H9 (cell line): Measurements from ENCODE around the gene OR52B6. TPM values are rescaled to one million over a fixed set of nuclear protein-coding genes. Genes with fewer than 3 reads are reported as not detected.
"Not testable (repeated sequence)": the region's sequence is repeated elsewhere in the genome, so short reads cannot be mapped to it uniquely, and the experiment has no call there.

Experiments used
- DNase-seq: peaks from one replicate; pipeline ENCODE4 v3.0.0-alpha.2; 2017
- H2AFZ ChIP-seq: one replicate; pipeline ENCODE4 v1.6.1; 2013; ENCODE audit warnings: mild to moderate bottlenecking, low read length, control low read depth, moderate library complexity
- H2AK5ac ChIP-seq: 2 replicates; pipeline ENCODE4 v1.6.1; 2013; ENCODE audit warnings: low read length, control low read depth, mixed read lengths; ENCODE audit not compliant: insufficient read length
- H2BK120ac ChIP-seq: one replicate; pipeline ENCODE4 v1.6.1; 2013; ENCODE audit warnings: low read depth, mild to moderate bottlenecking, low read length, control low read depth, inconsistent platforms; ENCODE audit not compliant: poor library complexity, severe bottlenecking
- H2BK12ac ChIP-seq: 2 replicates; pipeline ENCODE4 v1.6.1; 2013; ENCODE audit warnings: low read length, control low read depth, mixed read lengths, low read depth; ENCODE audit not compliant: insufficient read length
- H2BK15ac ChIP-seq: 2 replicates; pipeline ENCODE4 v1.6.1; 2013; ENCODE audit warnings: low read depth, low read length, control low read depth
- H2BK20ac ChIP-seq: one replicate; pipeline ENCODE4 v1.6.1; 2013; ENCODE audit warnings: low read depth, mild to moderate bottlenecking, low read length, control low read depth, inconsistent platforms; ENCODE audit not compliant: poor library complexity, severe bottlenecking
- H2BK5ac ChIP-seq: 2 replicates; pipeline ENCODE4 v1.6.1; 2013; ENCODE audit warnings: low read length, control low read depth, mixed read lengths; ENCODE audit not compliant: insufficient read length
- H3K14ac ChIP-seq: 2 replicates; pipeline ENCODE4 v1.6.1; 2013; ENCODE audit warnings: low read length, control low read depth; ENCODE audit not compliant: insufficient read depth
- H3K18ac ChIP-seq: 2 replicates; pipeline ENCODE4 v1.6.1; 2013; ENCODE audit warnings: low read depth, mild to moderate bottlenecking, mixed read lengths, low read length, control low read depth; ENCODE audit not compliant: insufficient read length
- H3K23ac ChIP-seq: 2 replicates; pipeline ENCODE4 v1.6.1; 2013; ENCODE audit warnings: low read length, control low read depth, mixed read lengths, low read depth; ENCODE audit not compliant: insufficient read length
- H3K23me2 ChIP-seq: 2 replicates; pipeline ENCODE4 v1.6.1; 2013; ENCODE audit warnings: low read depth, mild to moderate bottlenecking, mixed read lengths, low read length, control low read depth; ENCODE audit not compliant: insufficient read length, poor library complexity, severe bottlenecking
- H3K27ac ChIP-seq: 2 replicates; pipeline ENCODE4 v1.5.1; 2013; ENCODE audit warnings: low read length, control low read depth, mixed read lengths, low read depth; ENCODE audit not compliant: insufficient read length
- H3K27me3 ChIP-seq: 2 replicates; pipeline ENCODE4 v1.6.1; 2013; ENCODE audit warnings: low read length, control low read depth, inconsistent platforms; ENCODE audit not compliant: insufficient read depth
- H3K4ac ChIP-seq: 2 replicates; pipeline ENCODE4 v1.6.1; 2013; ENCODE audit warnings: low read depth, mild to moderate bottlenecking, control low read depth, inconsistent platforms, low read length, moderate library complexity
- H3K4me1 ChIP-seq: 2 replicates; pipeline ENCODE4 v1.6.1; 2013; ENCODE audit warnings: low read length, control low read depth, inconsistent platforms; ENCODE audit not compliant: insufficient read depth
- H3K4me2 ChIP-seq: 2 replicates; pipeline ENCODE4 v1.6.1; 2013; ENCODE audit warnings: low read length, control low read depth, mixed read lengths; ENCODE audit not compliant: insufficient read length, insufficient read depth
- H3K56ac ChIP-seq: 2 replicates; pipeline ENCODE4 v1.6.1; 2013; ENCODE audit warnings: low read depth, mild to moderate bottlenecking, mixed read lengths, low read length, control low read depth; ENCODE audit not compliant: insufficient read length
- H3K79me1 ChIP-seq: 2 replicates; pipeline ENCODE4 v1.6.1; 2013; ENCODE audit warnings: low read depth, mild to moderate bottlenecking, moderate library complexity, low read length, control low read depth, inconsistent platforms; ENCODE audit not compliant: insufficient read depth, poor library complexity, severe bottlenecking
- H3K79me2 ChIP-seq: 2 replicates; pipeline ENCODE4 v1.6.1; 2013; ENCODE audit warnings: low read length, control low read depth, inconsistent platforms; ENCODE audit not compliant: insufficient read depth
- H3K9ac ChIP-seq: 2 replicates; pipeline ENCODE4 v1.6.1; 2013; ENCODE audit warnings: low read length, control low read depth, mixed read lengths; ENCODE audit not compliant: insufficient read length; ENCODE audit errors: extremely low read depth
- H3K9me3 ChIP-seq: one replicate; pipeline ENCODE4 v1.6.1; 2013; ENCODE audit warnings: low read depth, low read length, inconsistent platforms; ENCODE audit not compliant: control insufficient read depth
- H3T11ph ChIP-seq: one replicate; pipeline ENCODE4 v1.6.1; 2013; ENCODE audit warnings: mild to moderate bottlenecking, low read length, control low read depth, inconsistent platforms
- H4K20me1 ChIP-seq: one replicate; pipeline ENCODE4 v1.6.1; 2013; ENCODE audit not compliant: control insufficient read depth, insufficient read length, insufficient read depth
- H4K5ac ChIP-seq: 2 replicates; pipeline ENCODE4 v1.6.1; 2013; ENCODE audit warnings: low read depth, mild to moderate bottlenecking, mixed read lengths, low read length, control low read depth; ENCODE audit not compliant: insufficient read length
- H4K8ac ChIP-seq: replicated peaks from 2 replicates; pipeline ENCODE4 v1.6.1; 2013; ENCODE audit warnings: low read length, control low read depth, mixed read lengths, low read depth; ENCODE audit not compliant: insufficient read length
- H4K91ac ChIP-seq: 2 replicates; pipeline ENCODE4 v1.6.1; 2013; ENCODE audit warnings: low read depth, mild to moderate bottlenecking, moderate library complexity, mixed read lengths, low read length, control low read depth; ENCODE audit not compliant: insufficient read length
- H3K27ac Mint-ChIP-seq, 3 experiments: 2 replicates in 2 of 3; 3 replicates in 1 of 3; pipeline ENCODE4 v1.8.0; 2020 to 2021; ENCODE audit warnings: mixed read lengths in 3 of 3, mild to moderate bottlenecking in 1 of 3, moderate library complexity in 1 of 3
- H3K27me3 Mint-ChIP-seq: 2 replicates; pipeline ENCODE4 v1.8.0; 2021; ENCODE audit warnings: low read depth, mild to moderate bottlenecking, moderate library complexity, mixed read lengths
- H3K36me3 Mint-ChIP-seq, 3 experiments: 2 replicates in 2 of 3; 3 replicates in 1 of 3; pipeline ENCODE4 v1.8.0; 2020 to 2021; ENCODE audit warnings: low read depth in 3 of 3, mixed read lengths in 3 of 3; ENCODE audit not compliant: insufficient read depth in 1 of 3
- H3K4me1 Mint-ChIP-seq, 2 experiments: 2 replicates each; pipeline ENCODE4 v1.8.0; 2020; ENCODE audit warnings: mixed read lengths in 2 of 2
- H3K4me3 Mint-ChIP-seq, 2 experiments: 2 replicates in 1 of 2; 3 replicates in 1 of 2; pipeline ENCODE4 v1.8.0; 2020 to 2021; ENCODE audit warnings: mild to moderate bottlenecking in 2 of 2, mixed read lengths in 2 of 2, moderate library complexity in 1 of 2
- H3K9me3 Mint-ChIP-seq, 2 experiments: 2 replicates in 1 of 2; 3 replicates in 1 of 2; pipeline ENCODE4 v1.8.0; 2020; ENCODE audit warnings: mild to moderate bottlenecking in 2 of 2, mixed read lengths in 2 of 2, moderate library complexity in 1 of 2
- WGBS: extraction: QIAGEN DNeasy Blood & Tissue Kit; methylation state at CpG from one replicate; pipeline ENCODE4 v1.1.7; 2013; ENCODE audit warnings: missing lambda C conversion rate, low lambda C conversion rate, mixed read lengths; ENCODE audit not compliant: insufficient read length; ENCODE audit errors: extremely low coverage; 5-methylcytosine and 5-hydroxymethylcytosine counted together
- total RNA-seq: library from RNA; stranded (reverse); gene quantifications from 2 replicates; pipeline ENCODE4 v1.2.1, GENCODE V29; 2021
- TF ChIP-seq, protein P1 (sequence below): fragments of 200-600 bp; sonication (generic); conservative IDR thresholded peaks from 3 replicates; pipeline ENCODE4 v1.8.0; 2021; ENCODE audit warnings: antibody characterized with exemption, mild to moderate bottlenecking

OR52B6 gene
- total RNA-seq, 1 experiment from 2014 or later, result not detected

DNA sequence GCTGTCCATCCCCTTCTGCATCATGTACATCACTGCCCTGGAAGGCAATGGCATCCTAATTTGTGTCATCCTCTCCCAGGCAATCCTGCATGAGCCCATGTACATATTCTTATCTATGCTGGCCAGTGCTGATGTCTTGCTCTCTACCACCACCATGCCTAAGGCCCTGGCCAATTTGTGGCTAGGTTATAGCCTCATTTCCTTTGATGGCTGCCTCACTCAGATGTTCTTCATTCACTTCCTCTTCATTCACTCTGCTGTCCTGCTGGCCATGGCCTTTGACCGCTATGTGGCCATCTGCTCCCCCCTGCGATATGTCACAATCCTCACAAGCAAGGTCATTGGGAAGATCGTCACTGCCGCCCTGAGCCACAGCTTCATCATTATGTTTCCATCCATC lies 337 bp downstream of the OR52B6 start:
- H2AK5ac ChIP-seq, result no peak overlapping the region
- no peaks in the 10 kb centered on the region for H3K79me1 ChIP-seq
- H3K4me1 Mint-ChIP-seq, result no peaks in the 10 kb centered on the region
- WGBS, result no CpG with 5 or more reads among the region's 4 CpGs
- H4K5ac ChIP-seq, result no peak overlapping the region
- H3K27ac Mint-ChIP-seq, result no peak overlapping the region
- H2BK120ac ChIP-seq, result no peak overlapping the region
- no peak overlapping the region for H4K8ac ChIP-seq
- H3T11ph ChIP-seq, result no peak overlapping the region
- H2AFZ ChIP-seq, result no peak overlapping the region
- no peaks in the 10 kb centered on the region for H4K20me1 ChIP-seq
- no peak overlapping the region for H4K91ac ChIP-seq
- DNase-seq, result no peak
- no peak overlapping the region for H3K23ac ChIP-seq
- no peak overlapping the region for H3K18ac ChIP-seq
- no peaks in the 10 kb centered on the region; a peak in 1 of 5 replicates for H3K9me3 Mint-ChIP-seq
- H3K4ac ChIP-seq, result no peak overlapping the region
- H3K4me1 ChIP-seq, result no peaks in the 10 kb centered on the region
- no peak overlapping the region for H2BK15ac ChIP-seq
- no peak overlapping the region for H2BK5ac ChIP-seq
- H3K4me3 Mint-ChIP-seq, result no peak overlapping the region
- H3K27ac ChIP-seq, result no peak overlapping the region
- TF ChIP-seq, protein P1, sequence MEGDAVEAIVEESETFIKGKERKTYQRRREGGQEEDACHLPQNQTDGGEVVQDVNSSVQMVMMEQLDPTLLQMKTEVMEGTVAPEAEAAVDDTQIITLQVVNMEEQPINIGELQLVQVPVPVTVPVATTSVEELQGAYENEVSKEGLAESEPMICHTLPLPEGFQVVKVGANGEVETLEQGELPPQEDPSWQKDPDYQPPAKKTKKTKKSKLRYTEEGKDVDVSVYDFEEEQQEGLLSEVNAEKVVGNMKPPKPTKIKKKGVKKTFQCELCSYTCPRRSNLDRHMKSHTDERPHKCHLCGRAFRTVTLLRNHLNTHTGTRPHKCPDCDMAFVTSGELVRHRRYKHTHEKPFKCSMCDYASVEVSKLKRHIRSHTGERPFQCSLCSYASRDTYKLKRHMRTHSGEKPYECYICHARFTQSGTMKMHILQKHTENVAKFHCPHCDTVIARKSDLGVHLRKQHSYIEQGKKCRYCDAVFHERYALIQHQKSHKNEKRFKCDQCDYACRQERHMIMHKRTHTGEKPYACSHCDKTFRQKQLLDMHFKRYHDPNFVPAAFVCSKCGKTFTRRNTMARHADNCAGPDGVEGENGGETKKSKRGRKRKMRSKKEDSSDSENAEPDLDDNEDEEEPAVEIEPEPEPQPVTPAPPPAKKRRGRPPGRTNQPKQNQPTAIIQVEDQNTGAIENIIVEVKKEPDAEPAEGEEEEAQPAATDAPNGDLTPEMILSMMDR, result no peak
- no peak overlapping the region for H3K14ac ChIP-seq
- H3K23me2 ChIP-seq, result no peaks in the 10 kb centered on the region
- no peak overlapping the region for H2BK12ac ChIP-seq
- no peaks in the 10 kb centered on the region for H3K27me3 Mint-ChIP-seq
- no peaks in the 10 kb centered on the region for H3K27me3 ChIP-seq
- no peak overlapping the region for H3K9ac ChIP-seq
- no peaks in the 10 kb centered on the region for H3K36me3 Mint-ChIP-seq
- H3K79me2 ChIP-seq, result no peaks in the 10 kb centered on the region
- H3K9me3 ChIP-seq, result no peaks in the 10 kb centered on the region
- H3K56ac ChIP-seq, result no peak overlapping the region
- H2BK20ac ChIP-seq, result no peak overlapping the region
- H3K4me2 ChIP-seq, result no peak overlapping the region

DNA sequence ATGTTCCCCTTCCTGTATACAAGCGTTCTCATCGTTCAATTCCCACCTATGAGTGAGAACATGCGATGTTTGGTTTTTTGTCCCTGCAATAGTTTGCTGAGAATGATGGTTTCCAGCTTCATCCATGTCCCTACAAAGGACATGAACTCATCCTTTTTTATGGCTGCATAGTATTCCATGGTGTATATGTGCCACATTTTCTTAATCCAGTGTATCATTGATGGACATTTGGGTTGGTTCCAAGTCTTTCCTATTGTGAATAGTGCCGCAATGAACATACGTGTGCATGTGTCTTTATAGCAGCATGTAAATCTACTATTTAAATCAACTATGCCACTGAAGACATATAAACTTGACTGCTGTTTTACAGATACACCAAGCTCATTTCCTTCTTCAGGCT lies 3.8 kb downstream of the OR52B6 start:
- not testable (repeated sequence) for H3K79me2 ChIP-seq, H2BK20ac ChIP-seq, H2BK15ac ChIP-seq, H2BK12ac ChIP-seq, H3K18ac ChIP-seq, H3K27ac Mint-ChIP-seq, H3K9me3 Mint-ChIP-seq, H3K9ac ChIP-seq, H2AK5ac ChIP-seq, H3K36me3 Mint-ChIP-seq, DNase-seq, H3K4me3 Mint-ChIP-seq, H4K91ac ChIP-seq, H3K23me2 ChIP-seq, H2BK120ac ChIP-seq, H2BK5ac ChIP-seq, H3K14ac ChIP-seq, H3K27ac ChIP-seq, H3K9me3 ChIP-seq, H3K79me1 ChIP-seq, H3K4me1 ChIP-seq, H4K5ac ChIP-seq, H3K4me1 Mint-ChIP-seq, H3K4me2 ChIP-seq, H3K27me3 Mint-ChIP-seq, H3T11ph ChIP-seq, H2AFZ ChIP-seq, H3K27me3 ChIP-seq, H3K4ac ChIP-seq, H3K56ac ChIP-seq, H4K20me1 ChIP-seq, H3K23ac ChIP-seq, H4K8ac ChIP-seq
- no CpG with 5 or more reads among the region's 5 CpGs for WGBS
